Measurements from ENCODE around the gene CR1L.

DNA sequence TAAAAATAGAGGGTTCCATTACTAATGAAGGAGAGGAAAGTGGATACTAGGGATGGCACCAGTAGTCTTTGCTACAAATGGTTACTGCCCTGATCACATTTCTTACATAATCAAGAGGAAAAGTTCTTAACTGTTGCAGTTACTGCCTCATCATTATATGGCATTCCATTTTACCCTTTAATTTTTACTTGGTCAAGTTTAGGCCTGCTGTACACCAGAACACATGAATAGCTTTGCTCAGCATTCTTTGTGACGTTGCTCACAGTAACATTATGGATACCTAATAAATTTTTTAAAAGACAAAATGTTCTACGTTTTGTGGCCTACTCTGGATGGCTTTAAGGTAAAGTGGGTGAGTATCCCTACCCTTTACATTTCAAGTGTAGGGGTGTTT, 38.6 kb upstream of the CR1L start:
- TF ChIP-seq PPARA (CRISPR knock-in tag; IDR thresholded peaks at IDR 0.05; ENCODE audit: borderline replicate concordance) (no peak), ZFP30 (CRISPR knock-in tag; IDR thresholded peaks at IDR 0.05) (no peak), ZC3H10 (CRISPR knock-in tag; IDR thresholded peaks at IDR 0.05) (no peak), ARNTL (CRISPR knock-in tag; IDR thresholded peaks at IDR 0.05; ENCODE audit: borderline replicate concordance, low read depth) (no peak), BACH2 (CRISPR knock-in tag; IDR thresholded peaks at IDR 0.05; ENCODE audit: borderline replicate concordance) (no peak), CSDC2 (CRISPR knock-in tag; IDR thresholded peaks at IDR 0.05) (no peak)

Data from SK-N-SH treated with all-trans-retinoic acid at 6 μM for 48 hours (cell line).